MM.1S (cell line): ENCODE data around the gene WDR73.

Source experiments
- DNase-seq: peaks from one replicate; pipeline ENCODE4 v3.0.0-alpha.2; 2015
- H2AFZ ChIP-seq: fragments of 300-600 bp; sonication (generic); 2 replicates; pipeline ENCODE4 v1.6.0; 2016; ENCODE audit warnings: antibody characterized with exemption, low read length
- H3F3A ChIP-seq: fragments of 300-600 bp; sonication (generic); 2 replicates; pipeline ENCODE4 v1.6.1; 2016; ENCODE audit warnings: mild to moderate bottlenecking, antibody characterized with exemption, low read length, moderate library complexity, mixed read lengths; ENCODE audit not compliant: insufficient read depth
- H3K27ac ChIP-seq: fragments of 300-600 bp; sonication (generic); 2 replicates; pipeline ENCODE4 v1.5.1; 2016; ENCODE audit warnings: mild to moderate bottlenecking, low read length
- H3K27me3 ChIP-seq: fragments of 300-600 bp; sonication (generic); replicated peaks from 2 replicates; pipeline ENCODE4 v1.6.0; 2016; ENCODE audit warnings: low read length; ENCODE audit not compliant: insufficient read depth
- H3K36me3 ChIP-seq: fragments of 300-600 bp; sonication (generic); replicated peaks from 2 replicates; pipeline ENCODE4 v1.6.1; 2016; ENCODE audit warnings: mild to moderate bottlenecking, low read length, mixed read lengths; ENCODE audit not compliant: insufficient read depth
- H3K4me1 ChIP-seq: fragments of 300-600 bp; sonication (generic); 2 replicates; pipeline ENCODE4 v1.6.1; 2016; ENCODE audit warnings: low read length, mixed read lengths
- H3K4me2 ChIP-seq: fragments of 300-600 bp; sonication (generic); 2 replicates; pipeline ENCODE4 v1.6.0; 2016; ENCODE audit warnings: low read depth, low read length
- H3K4me3 ChIP-seq: fragments of 300-600 bp; sonication (generic); 2 replicates; pipeline ENCODE4 v1.5.1; 2016; ENCODE audit warnings: low read length, mixed read lengths
- H3K79me2 ChIP-seq: fragments of 300-600 bp; sonication (generic); 2 replicates; pipeline ENCODE4 v1.6.1; 2016; ENCODE audit warnings: mixed run types, low read length, mixed read lengths
- H3K9ac ChIP-seq: fragments of 300-600 bp; sonication (generic); 2 replicates; pipeline ENCODE4 v1.6.1; 2016; ENCODE audit warnings: low read length, mixed read lengths
- H3K9me2 ChIP-seq: fragments of 300-600 bp; sonication (generic); replicated peaks from 2 replicates; pipeline ENCODE4 v1.6.1; 2016; ENCODE audit warnings: mild to moderate bottlenecking, low read length, mixed read lengths; ENCODE audit not compliant: insufficient read depth
- H3K9me3 ChIP-seq: fragments of 300-600 bp; sonication (generic); replicated peaks from 2 replicates; pipeline ENCODE4 v1.6.1; 2016; ENCODE audit warnings: mild to moderate bottlenecking, low read length, mixed read lengths; ENCODE audit not compliant: insufficient read depth
- H4K20me1 ChIP-seq: fragments of 300-600 bp; sonication (generic); 2 replicates; pipeline ENCODE4 v1.6.1; 2016; ENCODE audit warnings: mild to moderate bottlenecking, low read length, moderate library complexity, mixed read lengths; ENCODE audit not compliant: insufficient read depth
- EZH2 ChIP-seq: fragments of 300-600 bp; sonication (generic); optimal IDR thresholded peaks from 2 replicates; pipeline ENCODE3; 2017; ENCODE audit warnings: low read depth, mild to moderate bottlenecking, antibody characterized with exemption, low read length, mixed read lengths
- EZH2phosphoT487 ChIP-seq: fragments of 300-600 bp; sonication (generic); IDR thresholded peaks from 2 replicates; pipeline ENCODE4 v1.6.1; 2018; ENCODE audit warnings: antibody characterized with exemption, low read length
- TF ChIP-seq, protein P1 (sequence below): fragments of 300-600 bp; sonication (generic); IDR thresholded peaks from 2 replicates; pipeline ENCODE4 v1.5.1; 2016; ENCODE audit warnings: antibody characterized with exemption, low read length, mixed read lengths

WDR73 gene

GRCh38 chr15:84669726-84670125 lies 15.6 kb upstream of the WDR73 start:
- H3K4me2 ChIP-seq = no peak overlapping the region
- H3K9ac ChIP-seq = no peak overlapping the region
- DNase-seq = no peak
- peaks cover 8% of the 10 kb centered on the region for H3K36me3 ChIP-seq
- no peak overlapping the region for H3K4me3 ChIP-seq
- H3K4me1 ChIP-seq = no peaks in the 10 kb centered on the region
- no peak overlapping the region for H2AFZ ChIP-seq
- no peaks in the 10 kb centered on the region for H4K20me1 ChIP-seq
- H3F3A ChIP-seq = no peaks in the 10 kb centered on the region
- no peaks in the 10 kb centered on the region for H3K79me2 ChIP-seq
- no peaks in the 10 kb centered on the region for H3K27me3 ChIP-seq
- no peaks in the 10 kb centered on the region for H3K9me2 ChIP-seq
- TF ChIP-seq EZH2 (no peak), EZH2phosphoT487 (no peak)
- TF ChIP-seq, protein P1, sequence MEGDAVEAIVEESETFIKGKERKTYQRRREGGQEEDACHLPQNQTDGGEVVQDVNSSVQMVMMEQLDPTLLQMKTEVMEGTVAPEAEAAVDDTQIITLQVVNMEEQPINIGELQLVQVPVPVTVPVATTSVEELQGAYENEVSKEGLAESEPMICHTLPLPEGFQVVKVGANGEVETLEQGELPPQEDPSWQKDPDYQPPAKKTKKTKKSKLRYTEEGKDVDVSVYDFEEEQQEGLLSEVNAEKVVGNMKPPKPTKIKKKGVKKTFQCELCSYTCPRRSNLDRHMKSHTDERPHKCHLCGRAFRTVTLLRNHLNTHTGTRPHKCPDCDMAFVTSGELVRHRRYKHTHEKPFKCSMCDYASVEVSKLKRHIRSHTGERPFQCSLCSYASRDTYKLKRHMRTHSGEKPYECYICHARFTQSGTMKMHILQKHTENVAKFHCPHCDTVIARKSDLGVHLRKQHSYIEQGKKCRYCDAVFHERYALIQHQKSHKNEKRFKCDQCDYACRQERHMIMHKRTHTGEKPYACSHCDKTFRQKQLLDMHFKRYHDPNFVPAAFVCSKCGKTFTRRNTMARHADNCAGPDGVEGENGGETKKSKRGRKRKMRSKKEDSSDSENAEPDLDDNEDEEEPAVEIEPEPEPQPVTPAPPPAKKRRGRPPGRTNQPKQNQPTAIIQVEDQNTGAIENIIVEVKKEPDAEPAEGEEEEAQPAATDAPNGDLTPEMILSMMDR = no peak
- H3K27ac ChIP-seq = no peak overlapping the region
- no peaks in the 10 kb centered on the region for H3K9me3 ChIP-seq

GRCh38 chr15:84668221-84668982 lies 14.3 kb upstream of the WDR73 start:
- DNase-seq = no peak
- no peaks in the 10 kb centered on the region for H3K9me2 ChIP-seq
- H4K20me1 ChIP-seq = no peaks in the 10 kb centered on the region
- H3K4me1 ChIP-seq = no peaks in the 10 kb centered on the region
- H3K27ac ChIP-seq = no peak overlapping the region
- H3K27me3 ChIP-seq = no peaks in the 10 kb centered on the region
- H3K9me3 ChIP-seq = no peaks in the 10 kb centered on the region
- H3K9ac ChIP-seq = no peak overlapping the region
- H3K79me2 ChIP-seq = no peaks in the 10 kb centered on the region
- no peak overlapping the region for H2AFZ ChIP-seq
- no peaks in the 10 kb centered on the region for H3F3A ChIP-seq
- no peak overlapping the region for H3K4me2 ChIP-seq
- TF ChIP-seq, protein P1 = no peak
- no peak for TF ChIP-seq EZH2
- TF ChIP-seq EZH2phosphoT487 = no peak
- peaks cover 8% of the 10 kb centered on the region for H3K36me3 ChIP-seq
- no peak overlapping the region for H3K4me3 ChIP-seq

- Histone ChIP-seq H3K79me2 (no peaks in the 10 kb centered on the region), H3K9me3 (no peaks in the 10 kb centered on the region), H3K27ac (no peak overlapping the region), H2AFZ (no peak overlapping the region), H3K4me1 (no peaks in the 10 kb centered on the region; the same call in 1 of the 2 replicates), H4K20me1 (no peaks in the 10 kb centered on the region), H3K9ac (no peak overlapping the region), H3K27me3 (no peaks in the 10 kb centered on the region), H3K4me3 (no peak overlapping the region), H3K4me2 (no peak overlapping the region), H3K36me3 (peaks cover 8% of the 10 kb centered on the region), H3F3A (no peaks in the 10 kb centered on the region), H3K9me2 (no peaks in the 10 kb centered on the region)
- TF ChIP-seq, protein P1 = no peak
- TF ChIP-seq EZH2phosphoT487 (no peak), EZH2 (no peak)
- DNase-seq = no peak
Measured at GRCh38 chr15:84666373-84666772, 12.3 kb upstream of the WDR73 start.
